Measurements from ENCODE around the gene IL26. TPM values are rescaled to one million over a fixed set of nuclear protein-coding genes. Genes with fewer than 3 reads are reported as not detected.

Gene IL26
- total RNA-seq, 6 experiments from 2014 or later = not detected

DNA sequence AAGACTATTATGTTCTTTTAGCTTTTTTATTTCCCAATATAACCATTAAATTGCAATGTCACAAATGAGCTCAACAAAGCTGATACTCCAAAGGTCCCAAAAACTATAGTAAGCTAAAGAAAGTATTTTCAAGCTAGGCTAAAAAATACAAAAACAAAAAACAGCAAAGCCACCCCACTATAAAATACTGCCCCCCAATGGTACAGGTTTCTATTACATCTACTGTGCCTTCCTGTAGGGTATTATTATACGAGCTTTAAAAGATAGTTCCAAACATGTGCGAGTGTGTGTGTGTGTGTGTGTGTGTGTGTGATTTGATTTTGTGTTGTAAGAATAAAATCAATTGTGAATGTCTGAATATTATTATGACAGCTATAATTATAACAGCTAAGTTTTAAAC is 67.2 kb downstream of the IL26 start:
- Mint-ChIP-seq H3K4me1 (ENCODE audit: low read depth) (no peaks in the 10 kb centered on the region), H3K4me3 (no peak overlapping the region), H3K27ac (no peak overlapping the region), H3K9me3 (no peaks in the 10 kb centered on the region), H3K27me3 (ENCODE audit: insufficient read depth) (no peaks in the 10 kb centered on the region; the same call in none of the 2 replicates), H3K36me3 (ENCODE audit: low read depth) (no peaks in the 10 kb centered on the region)
- DNase-seq = peak; percentile 22
- TF ChIP-seq, protein P1, sequence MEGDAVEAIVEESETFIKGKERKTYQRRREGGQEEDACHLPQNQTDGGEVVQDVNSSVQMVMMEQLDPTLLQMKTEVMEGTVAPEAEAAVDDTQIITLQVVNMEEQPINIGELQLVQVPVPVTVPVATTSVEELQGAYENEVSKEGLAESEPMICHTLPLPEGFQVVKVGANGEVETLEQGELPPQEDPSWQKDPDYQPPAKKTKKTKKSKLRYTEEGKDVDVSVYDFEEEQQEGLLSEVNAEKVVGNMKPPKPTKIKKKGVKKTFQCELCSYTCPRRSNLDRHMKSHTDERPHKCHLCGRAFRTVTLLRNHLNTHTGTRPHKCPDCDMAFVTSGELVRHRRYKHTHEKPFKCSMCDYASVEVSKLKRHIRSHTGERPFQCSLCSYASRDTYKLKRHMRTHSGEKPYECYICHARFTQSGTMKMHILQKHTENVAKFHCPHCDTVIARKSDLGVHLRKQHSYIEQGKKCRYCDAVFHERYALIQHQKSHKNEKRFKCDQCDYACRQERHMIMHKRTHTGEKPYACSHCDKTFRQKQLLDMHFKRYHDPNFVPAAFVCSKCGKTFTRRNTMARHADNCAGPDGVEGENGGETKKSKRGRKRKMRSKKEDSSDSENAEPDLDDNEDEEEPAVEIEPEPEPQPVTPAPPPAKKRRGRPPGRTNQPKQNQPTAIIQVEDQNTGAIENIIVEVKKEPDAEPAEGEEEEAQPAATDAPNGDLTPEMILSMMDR (IDR thresholded peaks at IDR 0.05) = peak; percentile 78

DNA sequence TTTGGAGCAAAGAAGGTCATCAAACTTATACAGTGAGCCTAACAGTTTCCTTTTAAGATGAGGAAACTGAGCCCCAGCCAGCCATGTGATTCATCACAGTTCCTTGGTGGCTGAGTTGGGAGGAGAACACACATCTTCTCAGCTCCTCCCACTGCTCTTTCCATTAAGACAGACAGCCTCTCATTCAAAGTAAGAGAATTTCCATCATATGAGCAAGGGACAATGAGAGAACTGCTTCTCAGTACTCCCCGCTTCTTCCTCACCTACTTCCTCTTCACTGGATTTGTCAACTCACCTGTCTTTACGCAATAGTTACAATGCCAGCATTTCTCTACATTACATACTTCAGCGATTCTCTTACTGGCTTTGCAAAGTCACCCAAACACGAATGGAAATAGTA is 68.2 kb downstream of the IL26 start:
- DNase-seq = no peak
- Mint-ChIP-seq H3K4me1 (ENCODE audit: low read depth) (no peaks in the 10 kb centered on the region), H3K27me3 (ENCODE audit: insufficient read depth) (peaks cover 2% of the 10 kb centered on the region), H3K4me3 (no peak overlapping the region), H3K36me3 (ENCODE audit: low read depth) (no peaks in the 10 kb centered on the region), H3K27ac (no peak overlapping the region), H3K9me3 (no peaks in the 10 kb centered on the region)
- TF ChIP-seq, protein P1 (IDR thresholded peaks at IDR 0.05) = no peak

DNA sequence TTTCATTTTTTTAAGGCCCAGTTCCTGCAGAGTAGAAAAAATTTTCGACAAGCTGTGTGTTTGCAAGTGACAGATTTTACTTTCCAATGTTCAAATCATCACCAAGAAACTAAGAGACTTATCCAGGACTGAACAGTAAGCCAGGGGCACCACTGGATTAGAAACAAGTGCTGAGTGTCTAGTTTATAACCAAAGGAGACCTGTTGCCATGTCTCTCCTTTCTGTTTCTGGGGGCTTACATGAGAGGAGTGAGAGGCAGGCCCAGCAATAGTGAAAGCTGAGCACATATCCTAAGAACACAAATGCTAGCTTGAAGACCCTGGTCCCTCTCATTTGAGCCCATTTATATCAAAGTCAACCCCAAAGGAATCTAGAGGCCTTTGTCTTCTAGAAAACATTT is 69.0 kb downstream of the IL26 start:
- Mint-ChIP-seq H3K4me1 (ENCODE audit: low read depth) (no peaks in the 10 kb centered on the region), H3K4me3 (no peak overlapping the region), H3K9me3 (no peaks in the 10 kb centered on the region), H3K36me3 (ENCODE audit: low read depth) (no peaks in the 10 kb centered on the region), H3K27me3 (ENCODE audit: insufficient read depth) (peaks cover 2% of the 10 kb centered on the region), H3K27ac (no peak overlapping the region)
- no peak for DNase-seq
- TF ChIP-seq, protein P1 (IDR thresholded peaks at IDR 0.05) = no peak

DNA sequence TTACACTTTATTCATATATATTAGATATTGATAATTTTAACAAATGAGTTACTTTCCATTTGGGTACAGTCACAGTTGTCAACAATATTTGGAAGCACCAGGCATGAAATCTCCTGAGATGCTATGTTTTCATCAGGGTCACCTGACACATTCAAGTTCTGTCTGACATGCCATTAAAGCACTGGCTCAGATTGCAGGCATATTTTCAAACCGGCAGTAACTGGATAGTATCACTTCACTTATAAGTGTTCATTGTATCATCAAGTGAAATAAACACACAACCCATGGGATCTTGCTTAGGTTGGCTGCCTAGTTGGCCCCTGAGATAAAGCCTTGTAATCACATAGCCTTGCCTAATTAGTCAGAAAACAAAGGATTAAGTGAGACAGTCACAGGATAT is 70.8 kb downstream of the IL26 start:
- no peaks in the 10 kb centered on the region for H3K4me1 Mint-ChIP-seq (ENCODE audit: low read depth)
- H3K27me3 Mint-ChIP-seq (ENCODE audit: insufficient read depth) = peaks cover 2% of the 10 kb centered on the region
- H3K9me3 Mint-ChIP-seq = no peaks in the 10 kb centered on the region
- H3K27ac Mint-ChIP-seq = no peak overlapping the region
- no peak overlapping the region for H3K4me3 Mint-ChIP-seq
- DNase-seq = no peak
- H3K36me3 Mint-ChIP-seq (ENCODE audit: low read depth) = no peaks in the 10 kb centered on the region
- TF ChIP-seq, protein P1 (IDR thresholded peaks at IDR 0.05) = no peak

Other genes starting within 250 kb of the IL26 start
- gene IFNG-AS1, start 236.4 kb downstream of the IL26 start, total RNA-seq (2021; fragmentation: NEBNext Ultra II Directional; extraction: Animal tissue kit (Norgen Biotek cat#: 25700)) = not detected
- gene IFNG, start 66.1 kb downstream of the IL26 start, total RNA-seq (2021; fragmentation: NEBNext Ultra II Directional; extraction: Animal tissue kit (Norgen Biotek cat#: 25700)) = not detected
- not detected for gene IL22, start 27.8 kb upstream of the IL26 start, total RNA-seq (2021; fragmentation: NEBNext Ultra II Directional; extraction: Animal tissue kit (Norgen Biotek cat#: 25700))
- 1 to 10 TPM; 7.3 to 9.1 (median 7.8) TPM for gene MDM1, start 106.6 kb upstream of the IL26 start, total RNA-seq (2021; fragmentation: NEBNext Ultra II Directional; extraction: Animal tissue kit (Norgen Biotek cat#: 25700))